H9 (cell line): Measurements from ENCODE around the gene FAM227B. TPM values are rescaled to one million over a fixed set of nuclear protein-coding genes. Genes with fewer than 3 reads are reported as not detected.

ENCODE experiments used
- DNase-seq: peaks from one replicate; pipeline ENCODE4 v3.0.0-alpha.2; 2017
- H2AFZ ChIP-seq: one replicate; pipeline ENCODE4 v1.6.1; 2013; ENCODE audit warnings: mild to moderate bottlenecking, low read length, control low read depth, moderate library complexity
- H2AK5ac ChIP-seq: 2 replicates; pipeline ENCODE4 v1.6.1; 2013; ENCODE audit warnings: low read length, control low read depth, mixed read lengths; ENCODE audit not compliant: insufficient read length
- H2BK120ac ChIP-seq: one replicate; pipeline ENCODE4 v1.6.1; 2013; ENCODE audit warnings: low read depth, mild to moderate bottlenecking, low read length, control low read depth, inconsistent platforms; ENCODE audit not compliant: poor library complexity, severe bottlenecking
- H2BK12ac ChIP-seq: 2 replicates; pipeline ENCODE4 v1.6.1; 2013; ENCODE audit warnings: low read length, control low read depth, mixed read lengths, low read depth; ENCODE audit not compliant: insufficient read length
- H2BK15ac ChIP-seq: 2 replicates; pipeline ENCODE4 v1.6.1; 2013; ENCODE audit warnings: low read depth, low read length, control low read depth
- H2BK20ac ChIP-seq: one replicate; pipeline ENCODE4 v1.6.1; 2013; ENCODE audit warnings: low read depth, mild to moderate bottlenecking, low read length, control low read depth, inconsistent platforms; ENCODE audit not compliant: poor library complexity, severe bottlenecking
- H2BK5ac ChIP-seq: 2 replicates; pipeline ENCODE4 v1.6.1; 2013; ENCODE audit warnings: low read length, control low read depth, mixed read lengths; ENCODE audit not compliant: insufficient read length
- H3K14ac ChIP-seq: 2 replicates; pipeline ENCODE4 v1.6.1; 2013; ENCODE audit warnings: low read length, control low read depth; ENCODE audit not compliant: insufficient read depth
- H3K18ac ChIP-seq: 2 replicates; pipeline ENCODE4 v1.6.1; 2013; ENCODE audit warnings: low read depth, mild to moderate bottlenecking, mixed read lengths, low read length, control low read depth; ENCODE audit not compliant: insufficient read length
- H3K23ac ChIP-seq: 2 replicates; pipeline ENCODE4 v1.6.1; 2013; ENCODE audit warnings: low read length, control low read depth, mixed read lengths, low read depth; ENCODE audit not compliant: insufficient read length
- H3K23me2 ChIP-seq: 2 replicates; pipeline ENCODE4 v1.6.1; 2013; ENCODE audit warnings: low read depth, mild to moderate bottlenecking, mixed read lengths, low read length, control low read depth; ENCODE audit not compliant: insufficient read length, poor library complexity, severe bottlenecking
- H3K27ac ChIP-seq: 2 replicates; pipeline ENCODE4 v1.5.1; 2013; ENCODE audit warnings: low read length, control low read depth, mixed read lengths, low read depth; ENCODE audit not compliant: insufficient read length
- H3K27me3 ChIP-seq: 2 replicates; pipeline ENCODE4 v1.6.1; 2013; ENCODE audit warnings: low read length, control low read depth, inconsistent platforms; ENCODE audit not compliant: insufficient read depth
- H3K4ac ChIP-seq: 2 replicates; pipeline ENCODE4 v1.6.1; 2013; ENCODE audit warnings: low read depth, mild to moderate bottlenecking, control low read depth, inconsistent platforms, low read length, moderate library complexity
- H3K4me1 ChIP-seq: 2 replicates; pipeline ENCODE4 v1.6.1; 2013; ENCODE audit warnings: low read length, control low read depth, inconsistent platforms; ENCODE audit not compliant: insufficient read depth
- H3K4me2 ChIP-seq: 2 replicates; pipeline ENCODE4 v1.6.1; 2013; ENCODE audit warnings: low read length, control low read depth, mixed read lengths; ENCODE audit not compliant: insufficient read length, insufficient read depth
- H3K56ac ChIP-seq: 2 replicates; pipeline ENCODE4 v1.6.1; 2013; ENCODE audit warnings: low read depth, mild to moderate bottlenecking, mixed read lengths, low read length, control low read depth; ENCODE audit not compliant: insufficient read length
- H3K79me1 ChIP-seq: 2 replicates; pipeline ENCODE4 v1.6.1; 2013; ENCODE audit warnings: low read depth, mild to moderate bottlenecking, moderate library complexity, low read length, control low read depth, inconsistent platforms; ENCODE audit not compliant: insufficient read depth, poor library complexity, severe bottlenecking
- H3K79me2 ChIP-seq: 2 replicates; pipeline ENCODE4 v1.6.1; 2013; ENCODE audit warnings: low read length, control low read depth, inconsistent platforms; ENCODE audit not compliant: insufficient read depth
- H3K9ac ChIP-seq: 2 replicates; pipeline ENCODE4 v1.6.1; 2013; ENCODE audit warnings: low read length, control low read depth, mixed read lengths; ENCODE audit not compliant: insufficient read length; ENCODE audit errors: extremely low read depth
- H3K9me3 ChIP-seq: one replicate; pipeline ENCODE4 v1.6.1; 2013; ENCODE audit warnings: low read depth, low read length, inconsistent platforms; ENCODE audit not compliant: control insufficient read depth
- H3T11ph ChIP-seq: one replicate; pipeline ENCODE4 v1.6.1; 2013; ENCODE audit warnings: mild to moderate bottlenecking, low read length, control low read depth, inconsistent platforms
- H4K20me1 ChIP-seq: one replicate; pipeline ENCODE4 v1.6.1; 2013; ENCODE audit not compliant: control insufficient read depth, insufficient read length, insufficient read depth
- H4K5ac ChIP-seq: 2 replicates; pipeline ENCODE4 v1.6.1; 2013; ENCODE audit warnings: low read depth, mild to moderate bottlenecking, mixed read lengths, low read length, control low read depth; ENCODE audit not compliant: insufficient read length
- H4K8ac ChIP-seq: replicated peaks from 2 replicates; pipeline ENCODE4 v1.6.1; 2013; ENCODE audit warnings: low read length, control low read depth, mixed read lengths, low read depth; ENCODE audit not compliant: insufficient read length
- H4K91ac ChIP-seq: 2 replicates; pipeline ENCODE4 v1.6.1; 2013; ENCODE audit warnings: low read depth, mild to moderate bottlenecking, moderate library complexity, mixed read lengths, low read length, control low read depth; ENCODE audit not compliant: insufficient read length
- H3K27ac Mint-ChIP-seq, 3 experiments: 2 replicates in 2 of 3; 3 replicates in 1 of 3; pipeline ENCODE4 v1.8.0; 2020 to 2021; ENCODE audit warnings: mixed read lengths in 3 of 3, mild to moderate bottlenecking in 1 of 3, moderate library complexity in 1 of 3
- H3K27me3 Mint-ChIP-seq: 2 replicates; pipeline ENCODE4 v1.8.0; 2021; ENCODE audit warnings: low read depth, mild to moderate bottlenecking, moderate library complexity, mixed read lengths
- H3K36me3 Mint-ChIP-seq, 3 experiments: 2 replicates in 2 of 3; 3 replicates in 1 of 3; pipeline ENCODE4 v1.8.0; 2020 to 2021; ENCODE audit warnings: low read depth in 3 of 3, mixed read lengths in 3 of 3; ENCODE audit not compliant: insufficient read depth in 1 of 3
- H3K4me1 Mint-ChIP-seq, 2 experiments: 2 replicates each; pipeline ENCODE4 v1.8.0; 2020; ENCODE audit warnings: mixed read lengths in 2 of 2
- H3K4me3 Mint-ChIP-seq, 2 experiments: 2 replicates in 1 of 2; 3 replicates in 1 of 2; pipeline ENCODE4 v1.8.0; 2020 to 2021; ENCODE audit warnings: mild to moderate bottlenecking in 2 of 2, mixed read lengths in 2 of 2, moderate library complexity in 1 of 2
- H3K9me3 Mint-ChIP-seq, 2 experiments: 2 replicates in 1 of 2; 3 replicates in 1 of 2; pipeline ENCODE4 v1.8.0; 2020; ENCODE audit warnings: mild to moderate bottlenecking in 2 of 2, mixed read lengths in 2 of 2, moderate library complexity in 1 of 2
- WGBS: extraction: QIAGEN DNeasy Blood & Tissue Kit; methylation state at CpG from one replicate; pipeline ENCODE4 v1.1.7; 2013; ENCODE audit warnings: missing lambda C conversion rate, low lambda C conversion rate, mixed read lengths; ENCODE audit not compliant: insufficient read length; ENCODE audit errors: extremely low coverage; 5-methylcytosine and 5-hydroxymethylcytosine counted together
- total RNA-seq: library from RNA; stranded (reverse); gene quantifications from 2 replicates; pipeline ENCODE4 v1.2.1, GENCODE V29; 2021
- TF ChIP-seq, protein P1 (sequence below): fragments of 200-600 bp; sonication (generic); conservative IDR thresholded peaks from 3 replicates; pipeline ENCODE4 v1.8.0; 2021; ENCODE audit warnings: antibody characterized with exemption, mild to moderate bottlenecking

The FAM227B gene
- total RNA-seq, 1 experiment from 2014 or later, result 5.5 TPM

DNA sequence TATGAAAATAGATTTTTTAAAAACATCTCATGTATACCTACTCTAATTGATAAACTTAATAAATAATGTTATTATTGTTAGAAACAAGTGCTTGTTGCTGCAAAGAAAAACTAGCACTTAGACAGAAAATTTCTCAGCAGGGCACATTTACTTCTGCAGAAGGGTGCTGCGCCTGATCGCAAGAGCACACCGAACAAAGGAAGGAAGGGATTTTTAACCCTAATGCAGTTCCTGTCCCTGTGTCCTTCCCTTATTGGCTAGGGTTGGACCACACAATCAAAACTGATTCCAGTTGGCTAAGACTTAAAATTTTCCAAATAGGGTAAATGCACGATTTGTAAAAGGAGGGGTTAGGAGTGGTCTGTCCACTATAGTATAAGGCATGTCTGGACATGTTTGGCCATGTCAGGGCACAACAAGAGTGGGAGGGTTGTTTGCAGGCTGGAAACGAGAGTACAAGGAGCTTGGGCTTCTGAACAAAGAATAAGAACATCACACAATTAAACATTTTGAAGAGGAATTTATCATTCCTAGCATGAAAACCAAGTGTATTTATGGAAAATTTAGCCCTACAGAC lies 4.9 kb upstream of the FAM227B start:
- H3K23ac ChIP-seq, result no peak overlapping the region
- no peak overlapping the region for H3K9ac ChIP-seq
- H3K27ac ChIP-seq, result no peak overlapping the region
- H3K79me1 ChIP-seq, result peaks cover 5% of the 10 kb centered on the region
- no peak overlapping the region for H3K14ac ChIP-seq
- no peaks in the 10 kb centered on the region for H3K27me3 ChIP-seq
- H3K18ac ChIP-seq, result no peak overlapping the region
- no peak overlapping the region for H3K4me2 ChIP-seq
- H2AK5ac ChIP-seq, result no peak overlapping the region
- no peak overlapping the region for H2BK20ac ChIP-seq
- Mint-ChIP-seq H3K27ac (peak overlapping the region in 1 of 3 experiments; percentile 63; a peak in 2 of 7 replicates), H3K36me3 (peaks cover 21 to 51% (median 50%) of the 10 kb centered on the region in 3 experiments), H3K9me3 (peaks cover 10 to 13% of the 10 kb centered on the region in 2 experiments; a peak in 3 of 5 replicates), H3K4me1 (peaks cover 16 to 18% of the 10 kb centered on the region in 2 experiments), H3K4me3 (no peak overlapping the region), H3K27me3 (no peaks in the 10 kb centered on the region)
- no peak overlapping the region for H3K56ac ChIP-seq
- H3T11ph ChIP-seq, result no peak overlapping the region
- H3K4me1 ChIP-seq, result no peaks in the 10 kb centered on the region
- peaks cover 4% of the 10 kb centered on the region for H3K23me2 ChIP-seq
- H2BK12ac ChIP-seq, result no peak overlapping the region
- WGBS, result no CpG with 5 or more reads among the region's 5 CpGs
- H4K20me1 ChIP-seq, result no peaks in the 10 kb centered on the region
- TF ChIP-seq, protein P1, sequence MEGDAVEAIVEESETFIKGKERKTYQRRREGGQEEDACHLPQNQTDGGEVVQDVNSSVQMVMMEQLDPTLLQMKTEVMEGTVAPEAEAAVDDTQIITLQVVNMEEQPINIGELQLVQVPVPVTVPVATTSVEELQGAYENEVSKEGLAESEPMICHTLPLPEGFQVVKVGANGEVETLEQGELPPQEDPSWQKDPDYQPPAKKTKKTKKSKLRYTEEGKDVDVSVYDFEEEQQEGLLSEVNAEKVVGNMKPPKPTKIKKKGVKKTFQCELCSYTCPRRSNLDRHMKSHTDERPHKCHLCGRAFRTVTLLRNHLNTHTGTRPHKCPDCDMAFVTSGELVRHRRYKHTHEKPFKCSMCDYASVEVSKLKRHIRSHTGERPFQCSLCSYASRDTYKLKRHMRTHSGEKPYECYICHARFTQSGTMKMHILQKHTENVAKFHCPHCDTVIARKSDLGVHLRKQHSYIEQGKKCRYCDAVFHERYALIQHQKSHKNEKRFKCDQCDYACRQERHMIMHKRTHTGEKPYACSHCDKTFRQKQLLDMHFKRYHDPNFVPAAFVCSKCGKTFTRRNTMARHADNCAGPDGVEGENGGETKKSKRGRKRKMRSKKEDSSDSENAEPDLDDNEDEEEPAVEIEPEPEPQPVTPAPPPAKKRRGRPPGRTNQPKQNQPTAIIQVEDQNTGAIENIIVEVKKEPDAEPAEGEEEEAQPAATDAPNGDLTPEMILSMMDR, result no peak
- no peak overlapping the region for H4K91ac ChIP-seq
- no peak overlapping the region for H4K5ac ChIP-seq
- no peak overlapping the region for H3K4ac ChIP-seq
- peak; percentile 35 for DNase-seq
- H2BK5ac ChIP-seq, result no peak overlapping the region
- peaks cover 6% of the 10 kb centered on the region; the same call in 1 of the 2 replicates for H3K79me2 ChIP-seq
- H4K8ac ChIP-seq, result no peak overlapping the region
- H3K9me3 ChIP-seq, result peaks cover 4% of the 10 kb centered on the region
- H2BK15ac ChIP-seq, result no peak overlapping the region
- no peak overlapping the region for H2AFZ ChIP-seq
- no peak overlapping the region for H2BK120ac ChIP-seq
